Breast epithelium (tissue), 3 donors: ENCODE results near the gene RRM2.

ENCODE experiments used
- CTCF ChIP-seq, 3 donors: fragments of 450-650 bp; IDR thresholded peaks; one replicate each; pipeline ENCODE4 v1.5.1; 2016 to 2017; ENCODE audit warnings: antibody characterized with exemption in 3 of 3, mild to moderate bottlenecking in 3 of 3, moderate library complexity in 3 of 3
- POLR2A ChIP-seq: fragments of 450-650 bp; IDR thresholded peaks from one replicate; pipeline ENCODE4 v1.6.1; 2016; ENCODE audit warnings: antibody characterized with exemption, mild to moderate bottlenecking, moderate library complexity

DNA sequence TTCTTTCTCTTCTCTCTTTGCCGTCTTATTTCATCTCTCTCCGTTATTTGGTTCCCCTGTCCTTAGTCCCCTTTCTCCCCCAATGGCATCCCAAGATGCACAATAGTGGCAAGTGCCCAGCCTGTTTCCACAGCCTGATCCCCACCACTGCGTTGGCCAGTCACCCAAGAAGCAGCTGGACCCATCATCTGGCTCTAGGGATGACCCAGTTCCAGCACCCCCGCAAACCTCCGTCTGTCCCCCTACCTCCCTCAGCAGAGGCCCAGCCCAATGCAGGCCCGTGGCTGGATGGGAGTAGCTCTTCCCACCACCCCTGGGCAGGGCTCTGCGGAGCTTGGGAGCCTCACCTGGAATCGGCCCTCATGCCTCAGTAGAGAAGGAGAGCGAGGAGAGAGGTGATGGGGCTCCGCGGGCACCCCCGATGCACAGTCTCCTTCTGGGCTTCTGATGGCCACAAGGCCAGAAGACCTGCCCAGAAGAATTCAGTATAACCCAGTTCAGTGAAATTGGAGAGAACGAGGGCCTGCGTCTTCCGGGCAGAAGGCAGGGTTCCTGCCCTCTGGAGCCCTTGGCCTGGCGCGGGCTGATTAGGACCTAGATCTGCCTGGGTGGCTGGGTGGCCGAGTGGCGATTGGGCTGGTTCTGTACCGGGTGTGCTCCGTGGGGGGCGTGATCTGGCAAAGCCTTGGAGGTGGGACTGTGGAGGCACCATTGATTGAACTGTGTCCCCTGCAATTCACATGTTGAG, 50.9 kb downstream of the RRM2 start:
- no peak for TF ChIP-seq CTCF (IDR thresholded peaks at IDR 0.05)
- TF ChIP-seq POLR2A = no peak
